HCT116 (cell line): ENCODE data around the gene OCA2. TPM values are rescaled to one million over a fixed set of nuclear protein-coding genes. Genes with fewer than 3 reads are reported as not detected.

Experiments
- ATAC-seq: fragments of 200-7000 bp; cut with Tn5 transposase; 2 replicates; pipeline ENCODE4 v1.9.1; 2020; ENCODE audit warnings: mild to moderate bottlenecking, moderate library complexity
- BruUV-seq: library from RNA; stranded (reverse); fragments of 400-500 nt; replicated peaks from 2 replicates; lab custom pipeline; 2021; lab: Mats Ljungman, UMichigan
- CTCF ChIA-PET: fragments of 300-600 bp; sonication (Branson Sonifier 250); formaldehyde crosslinking; loops from one replicate; lab custom pipeline; 2021; ENCODE audit warnings: antibody characterized with exemption; lab: Charles Lee
- POLR2A ChIA-PET: fragments of 300-600, 350-600 bp; sonication (Branson Sonifier 250); formaldehyde crosslinking; loops from one replicate; lab custom pipeline; 2021; ENCODE audit warnings: antibody characterized with exemption; lab: Charles Lee
- RAD21 ChIA-PET, 2 experiments: fragments of 300-600 bp; sonication (Branson Sonifier 250); formaldehyde crosslinking; loops; one replicate each; lab custom pipeline; 2023; ENCODE audit warnings: low total read pairs in 2 of 2; ENCODE audit not compliant: uncharacterized antibody in 2 of 2, unreplicated experiment in 2 of 2, low non-redundant PET in 1 of 2; lab: Charles Lee
- DNase-seq: peaks from one replicate; pipeline ENCODE4 v3.0.0-alpha.2; 2010; ENCODE audit warnings: low read depth, low spot score
- H2AFZ ChIP-seq: fragments of 200-600 bp; shearing (Covaris generic), sonication (generic); 2 replicates; pipeline ENCODE4 v1.6.1; 2017; ENCODE audit warnings: low read depth, mixed run types, mixed read lengths, antibody characterized with exemption, low read length; ENCODE audit not compliant: poor library complexity, severe bottlenecking
- H3K27ac ChIP-seq: 2 replicates; pipeline ENCODE4 v1.5.1; 2012; ENCODE audit warnings: low read depth, low read length
- H3K27me3 ChIP-seq: fragments of 200-600 bp; sonication (generic); 2 replicates; pipeline ENCODE4 v1.6.1; 2016; ENCODE audit warnings: mixed run types, low read length, mixed read lengths; ENCODE audit not compliant: insufficient read depth
- H3K36me3 ChIP-seq, 2 experiments: fragments of 200-500 bp in 1 of 2; fragments of 200-600 bp in 1 of 2; sonication (Bioruptor generic) in 1 of 2; sonication (generic) in 1 of 2; 2 replicates each; pipeline versions ENCODE4 v1.5.1 to v1.6.1; 2014 to 2016; ENCODE audit warnings: low read length in 2 of 2, inconsistent platforms in 1 of 2, mixed read lengths in 1 of 2, mixed run types in 1 of 2; ENCODE audit not compliant: insufficient read depth in 2 of 2, control insufficient read depth in 1 of 2
- H3K4me1 ChIP-seq, 2 experiments: fragments of 200-600 bp in 1 of 2; sonication (generic) in 1 of 2; 2 replicates each; pipeline versions ENCODE4 v1.5.1 to v1.6.1; 2012 to 2017; ENCODE audit warnings: low read length in 2 of 2, inconsistent platforms in 1 of 2, mild to moderate bottlenecking in 1 of 2, mixed read lengths in 1 of 2, mixed run types in 1 of 2, moderate library complexity in 1 of 2; ENCODE audit not compliant: insufficient read depth in 2 of 2, control insufficient read depth in 1 of 2
- H3K4me2 ChIP-seq: fragments of 200-600 bp; sonication (generic); 2 replicates; pipeline ENCODE4 v1.6.1; 2017; ENCODE audit warnings: mixed run types, low read length, mixed read lengths
- H3K4me3 ChIP-seq, 2 experiments: fragments of 200-600 bp in 1 of 2; sonication (generic) in 1 of 2; replicated peaks in 1 of 2; 2 replicates each; pipeline ENCODE4 v1.5.1; 2011 to 2016; ENCODE audit warnings: low read length in 2 of 2, control low read depth in 1 of 2, low read depth in 1 of 2, mild to moderate bottlenecking in 1 of 2, mixed read lengths in 1 of 2, mixed run types in 1 of 2
- H3K79me2 ChIP-seq: fragments of 200-600 bp; sonication (generic); 2 replicates; pipeline ENCODE4 v1.6.1; 2017; ENCODE audit warnings: mild to moderate bottlenecking, mixed run types, low read length, moderate library complexity, mixed read lengths; ENCODE audit not compliant: insufficient read depth
- H3K9ac ChIP-seq: fragments of 200-600 bp; sonication (generic); 2 replicates; pipeline ENCODE4 v1.6.1; 2016; ENCODE audit warnings: low read length, mixed read lengths
- H3K9me2 ChIP-seq: fragments of 200-600 bp; sonication (generic), shearing (Covaris generic); 2 replicates; pipeline ENCODE4 v1.6.1; 2017; ENCODE audit warnings: mixed run types, mild to moderate bottlenecking, moderate library complexity; ENCODE audit not compliant: insufficient read depth
- H3K9me3 ChIP-seq, 2 experiments: fragments of 200-500 bp in 1 of 2; fragments of 200-600 bp in 1 of 2; sonication (Bioruptor generic) in 1 of 2; sonication (generic) in 1 of 2; 2 replicates each; pipeline ENCODE4 v1.6.1; 2014 to 2017; ENCODE audit warnings: low read length in 2 of 2, mixed read lengths in 2 of 2, inconsistent platforms in 1 of 2, low read depth in 1 of 2, mild to moderate bottlenecking in 1 of 2, mixed run types in 1 of 2, moderate library complexity in 1 of 2; ENCODE audit not compliant: control insufficient read depth in 1 of 2, insufficient read depth in 1 of 2
- H4K20me1 ChIP-seq: fragments of 200-600 bp; sonication (generic), shearing (Covaris generic); 2 replicates; pipeline ENCODE4 v1.6.1; 2017; ENCODE audit warnings: mixed run types, mild to moderate bottlenecking, moderate library complexity; ENCODE audit not compliant: insufficient read depth
- ELF1 ChIP-seq: IDR thresholded peaks from 2 replicates; pipeline ENCODE4 v1.6.1; 2012; ENCODE audit warnings: low read depth, borderline replicate concordance
- EZH2phosphoT487 ChIP-seq: fragments of 200-600 bp; IDR thresholded peaks from 2 replicates; pipeline ENCODE4 v1.6.1; 2018; ENCODE audit warnings: antibody characterized with exemption, borderline replicate concordance
- MAX ChIP-seq: IDR thresholded peaks from 2 replicates; pipeline ENCODE4 v1.6.1; 2012
- SRF ChIP-seq: IDR thresholded peaks from 2 replicates; pipeline ENCODE4 v1.6.1; 2012; ENCODE audit warnings: low read depth
- TCF7L2 ChIP-seq: IDR thresholded peaks from 2 replicates; pipeline ENCODE4 v1.7.0; 2011; ENCODE audit warnings: borderline replicate concordance, inconsistent platforms; ENCODE audit not compliant: insufficient read depth, insufficient read length; ENCODE audit errors: extremely low read depth
- intact Hi-C: fragments of 100-400 bp; cut with micrococcal nuclease; formaldehyde crosslinking; loops from 2 replicates; pipeline ENCODE4 v1.10.0; 2022
- total RNA-seq: library from RNA; stranded (reverse); gene quantifications from one replicate; pipeline ENCODE4 v1.2.1, GENCODE V29; 2021; ENCODE audit not compliant: unreplicated experiment
- TF ChIP-seq, protein P1 (sequence below), 3 experiments: fragments of 200-600 bp in 1 of 3; sonication (generic) in 1 of 3; IDR thresholded peaks in 2 of 3; conservative IDR thresholded peaks in 1 of 3; 2 replicates each; pipeline ENCODE4 v1.5.1; 2012 to 2017; ENCODE audit warnings: low read depth in 2 of 3, low read length in 2 of 3, antibody characterized with exemption in 1 of 3, borderline replicate concordance in 1 of 3, control low read depth in 1 of 3, mild to moderate bottlenecking in 1 of 3, mixed read lengths in 1 of 3, mixed run types in 1 of 3, moderate library complexity in 1 of 3; ENCODE audit not compliant: insufficient read depth in 1 of 3
- TF ChIP-seq, protein P2 (sequence below): IDR thresholded peaks from 2 replicates; pipeline ENCODE4 v1.6.1; 2012

The OCA2 gene
- total RNA-seq, 1 experiment from 2014 or later = not detected

DNA sequence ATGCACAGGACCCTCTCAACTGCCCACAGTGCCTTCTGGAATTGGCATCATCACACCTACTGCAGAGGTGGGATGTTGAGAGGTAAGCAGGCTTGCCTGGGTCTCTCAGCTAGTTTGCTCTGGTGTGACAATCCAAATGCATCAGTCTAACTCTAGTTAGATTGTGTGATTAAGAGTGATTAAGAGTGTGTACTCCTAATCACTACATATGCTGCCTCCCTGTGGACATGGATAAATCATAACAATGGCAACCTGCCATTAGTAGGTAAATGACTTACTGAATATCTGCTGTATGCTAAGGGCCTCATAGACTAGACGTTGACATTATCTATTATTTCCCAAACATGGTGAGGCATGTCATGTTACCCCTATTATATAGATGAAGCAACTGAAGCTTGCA lies 342.1 kb downstream of the OCA2 start (continued):
- TF ChIP-seq, protein P1, sequence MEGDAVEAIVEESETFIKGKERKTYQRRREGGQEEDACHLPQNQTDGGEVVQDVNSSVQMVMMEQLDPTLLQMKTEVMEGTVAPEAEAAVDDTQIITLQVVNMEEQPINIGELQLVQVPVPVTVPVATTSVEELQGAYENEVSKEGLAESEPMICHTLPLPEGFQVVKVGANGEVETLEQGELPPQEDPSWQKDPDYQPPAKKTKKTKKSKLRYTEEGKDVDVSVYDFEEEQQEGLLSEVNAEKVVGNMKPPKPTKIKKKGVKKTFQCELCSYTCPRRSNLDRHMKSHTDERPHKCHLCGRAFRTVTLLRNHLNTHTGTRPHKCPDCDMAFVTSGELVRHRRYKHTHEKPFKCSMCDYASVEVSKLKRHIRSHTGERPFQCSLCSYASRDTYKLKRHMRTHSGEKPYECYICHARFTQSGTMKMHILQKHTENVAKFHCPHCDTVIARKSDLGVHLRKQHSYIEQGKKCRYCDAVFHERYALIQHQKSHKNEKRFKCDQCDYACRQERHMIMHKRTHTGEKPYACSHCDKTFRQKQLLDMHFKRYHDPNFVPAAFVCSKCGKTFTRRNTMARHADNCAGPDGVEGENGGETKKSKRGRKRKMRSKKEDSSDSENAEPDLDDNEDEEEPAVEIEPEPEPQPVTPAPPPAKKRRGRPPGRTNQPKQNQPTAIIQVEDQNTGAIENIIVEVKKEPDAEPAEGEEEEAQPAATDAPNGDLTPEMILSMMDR (IDR thresholded peaks at IDR 0.05 in 2 of 3, conservative IDR thresholded peaks at IDR 0.05 in 1 of 3; ENCODE audit: borderline replicate concordance in 1 of 3, insufficient read depth in 1 of 3, low read depth in 2 of 3, low read length in 2 of 3) = no peak
- TF ChIP-seq ELF1 = no peak
- no peak for TF ChIP-seq SRF
- no peak for TF ChIP-seq TCF7L2
- TF ChIP-seq MAX = no peak

DNA sequence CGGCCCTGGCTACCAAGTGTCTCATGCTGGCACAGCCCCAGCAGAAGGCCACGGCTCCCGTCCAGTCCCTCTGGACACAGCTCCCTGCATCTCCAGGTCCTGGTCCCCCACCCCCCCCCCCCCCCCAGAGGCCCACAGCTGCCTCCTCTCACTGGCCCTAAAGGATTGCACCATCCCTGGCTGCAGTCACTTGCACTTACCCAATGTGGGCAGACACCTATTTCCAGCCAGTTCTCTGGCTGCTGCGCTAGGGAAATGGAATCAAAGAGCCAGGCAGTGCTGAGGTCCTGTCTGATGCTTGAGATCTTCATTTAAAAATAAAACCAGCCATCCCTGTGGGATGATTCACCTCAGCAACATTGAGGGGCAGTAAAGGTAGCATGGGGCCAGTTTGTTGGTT lies 346.4 kb downstream of the OCA2 start:
- DNase-seq = no peak
- Histone ChIP-seq H3K27ac (no peak overlapping the region), H3K36me3 (no peaks in the 10 kb centered on the region), H3K4me3 (no peak overlapping the region), H3K9me2 (no peaks in the 10 kb centered on the region), H3K9me3 (peaks cover 19 to 56% of the 10 kb centered on the region in 2 experiments; a peak in 2 of 4 replicates), H3K4me1 (no peaks in the 10 kb centered on the region), H2AFZ (no peak overlapping the region), H4K20me1 (no peaks in the 10 kb centered on the region), H3K27me3 (no peaks in the 10 kb centered on the region), H3K79me2 (no peaks in the 10 kb centered on the region), H3K9ac (no peak overlapping the region), H3K4me2 (no peak overlapping the region)
- CTCF ChIA-PET = no interaction called here
- POLR2A ChIA-PET = no interaction called here
- no TSS peak for BruUV-seq
- RAD21 ChIA-PET = no interaction called here
- ATAC-seq = no peak
- TF ChIP-seq EZH2phosphoT487 (no peak), SRF (no peak)
- TF ChIP-seq, protein P2, sequence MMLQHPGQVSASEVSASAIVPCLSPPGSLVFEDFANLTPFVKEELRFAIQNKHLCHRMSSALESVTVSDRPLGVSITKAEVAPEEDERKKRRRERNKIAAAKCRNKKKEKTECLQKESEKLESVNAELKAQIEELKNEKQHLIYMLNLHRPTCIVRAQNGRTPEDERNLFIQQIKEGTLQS = no peak
- intact Hi-C loops = no loop called here
